AG09319 (cell line): ENCODE data around the gene PELI3.
"Not testable (repeated sequence)": the region's sequence is repeated elsewhere in the genome, so short reads cannot be mapped to it uniquely, and the experiment has no call there.

Experiments
- DNase-seq: peaks from one replicate; pipeline ENCODE4 v3.0.0-alpha.2; 2010; ENCODE audit warnings: low read depth; ENCODE audit errors: extremely low read depth
- CTCF ChIP-seq: IDR thresholded peaks from 2 replicates; pipeline ENCODE4 v1.5.1; 2011; ENCODE audit warnings: low read depth, mild to moderate bottlenecking, inconsistent platforms, low read length, moderate library complexity

PELI3 gene

GRCh38 chr11:66438504-66439466 lies 27.9 kb upstream of the PELI3 start, which contains the start of gene MRPL11:
MRPL11 (minus strand) TSS chr11:66438848; CDS start chr11:66438754, 94 bp downstream.
- peak; percentile 76 for TF ChIP-seq CTCF
- peak; percentile 73 for DNase-seq

GRCh38 chr11:66440101-66440939 lies 26.4 kb upstream of the PELI3 start:
- DNase-seq = not testable (repeated sequence)

GRCh38 chr11:66440940-66441282 lies 25.8 kb upstream of the PELI3 start:
- not testable (repeated sequence) for DNase-seq

GRCh38 chr11:66443602-66444001 lies 23.1 kb upstream of the PELI3 start:
- TF ChIP-seq CTCF = no peak

GRCh38 chr11:66447012-66447411 lies 19.7 kb upstream of the PELI3 start:
- DNase-seq = no peak
- no peak for TF ChIP-seq CTCF

More at GRCh38 chr11:66443602-66444001, 23.1 kb upstream of the PELI3 start:
- peak; percentile 39 for DNase-seq

- no peak for DNase-seq
- TF ChIP-seq CTCF = no peak
Observed at GRCh38 chr11:66448523-66448922, 18.2 kb upstream of the PELI3 start.

- DNase-seq = no peak
- no peak for TF ChIP-seq CTCF
Observed at GRCh38 chr11:66450560-66450959, 16.1 kb upstream of the PELI3 start.

GRCh38 chr11:66451663-66452062 lies 15.0 kb upstream of the PELI3 start:
- no peak for DNase-seq
- TF ChIP-seq CTCF = no peak
